Astrocyte of the cerebellum (primary cell): ENCODE results near the gene DIS3L.
"Not testable (repeated sequence)": the region's sequence is repeated elsewhere in the genome, so short reads cannot be mapped to it uniquely, and the experiment has no call there.

Experiments
- DNase-seq: peaks from one replicate; pipeline ENCODE4 v3.0.0-alpha.2; 2011; ENCODE audit warnings: low read depth
- H3K4me3 ChIP-seq: 2 replicates; pipeline ENCODE4 v1.5.1; 2011; ENCODE audit warnings: mild to moderate bottlenecking, low read depth, low read length, moderate library complexity
- CTCF ChIP-seq: IDR thresholded peaks from 2 replicates; pipeline ENCODE4 v1.5.1; 2012; ENCODE audit warnings: low read length, low read depth, moderate library complexity, mild to moderate bottlenecking; ENCODE audit errors: missing control alignments
- in situ Hi-C: cut with HindIII; loops from 2 replicates; pipeline ENCODE4 v1.10.0; 2017; ENCODE audit warnings: low sequenced_read_pairs

Gene DIS3L

DNA sequence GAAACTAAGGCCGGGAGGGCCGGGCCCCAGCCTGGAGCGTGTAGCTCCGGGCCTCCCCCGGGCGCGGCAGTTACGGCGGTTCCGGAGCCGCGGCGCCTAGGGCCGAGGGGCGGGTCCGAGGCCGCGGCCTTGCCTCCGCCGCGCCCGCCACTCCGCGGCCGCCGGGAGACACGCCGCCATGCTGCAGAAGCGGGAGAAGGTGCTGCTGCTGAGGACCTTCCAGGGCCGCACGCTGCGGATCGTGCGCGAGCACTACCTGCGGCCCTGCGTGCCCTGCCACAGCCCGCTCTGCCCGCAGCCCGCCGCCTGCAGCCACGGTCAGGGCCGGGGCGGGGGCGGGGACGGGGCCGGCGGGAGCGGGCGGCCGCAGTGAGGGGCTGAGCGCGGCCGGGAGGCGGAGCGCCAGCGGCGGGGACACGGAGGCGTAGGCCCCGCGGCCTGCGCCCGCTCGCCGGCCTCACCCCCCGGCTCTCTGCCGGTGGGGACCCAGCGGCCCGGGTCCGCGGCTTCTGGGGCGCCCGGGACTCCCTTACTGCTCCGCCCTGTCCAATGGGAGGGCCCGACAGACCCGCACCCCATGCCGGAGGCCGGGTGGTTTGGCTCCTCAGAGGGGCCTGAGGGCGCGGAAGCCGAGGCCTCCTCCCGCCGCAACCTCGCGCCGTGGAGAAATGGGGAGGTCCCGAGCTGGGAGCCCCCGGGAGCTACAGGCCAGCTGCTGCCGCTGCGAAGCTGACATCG is at the start of gene DIS3L:
Gene DIS3L (plus strand): TSS at position 150 of the 738 bp plus-strand sequence. CDS start 29 bp downstream, at position 179.
- in situ Hi-C loops, result no loop called here
- DNase-seq, result no peak
- H3K4me3 ChIP-seq, result peak within 1 kb of the TSS; percentile 51
- TF ChIP-seq CTCF, result no peak

DNA sequence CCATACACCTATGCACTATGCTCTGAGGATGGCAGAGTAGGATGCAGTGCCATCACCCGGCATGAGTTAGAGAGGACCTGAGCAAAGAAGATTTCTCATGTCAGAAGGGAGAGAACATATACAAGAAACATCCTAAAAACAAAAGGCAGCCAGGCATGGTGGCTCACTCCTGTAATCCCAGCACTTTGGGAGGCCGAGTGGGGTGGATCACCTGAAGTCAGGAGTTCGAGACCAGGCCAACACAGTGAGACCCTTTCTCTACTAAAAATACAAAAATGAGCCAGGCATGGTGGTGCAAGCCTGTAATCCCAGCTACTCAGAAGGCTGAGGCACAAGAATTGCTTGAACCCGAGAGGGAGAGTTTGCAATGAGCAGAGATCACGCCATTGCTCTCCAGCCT is 47.5 kb upstream of the DIS3L start:
- DNase-seq, H3K4me3 ChIP-seq, in situ Hi-C loops: not testable (repeated sequence)

- DNase-seq, result no peak
- TF ChIP-seq CTCF, result no peak
- in situ Hi-C loops, result no loop called here
- H3K4me3 ChIP-seq, result no peak overlapping the region
These were observed 46.4 kb upstream of the DIS3L start for GRCh38 chr15:66246937-66247336.

DNA sequence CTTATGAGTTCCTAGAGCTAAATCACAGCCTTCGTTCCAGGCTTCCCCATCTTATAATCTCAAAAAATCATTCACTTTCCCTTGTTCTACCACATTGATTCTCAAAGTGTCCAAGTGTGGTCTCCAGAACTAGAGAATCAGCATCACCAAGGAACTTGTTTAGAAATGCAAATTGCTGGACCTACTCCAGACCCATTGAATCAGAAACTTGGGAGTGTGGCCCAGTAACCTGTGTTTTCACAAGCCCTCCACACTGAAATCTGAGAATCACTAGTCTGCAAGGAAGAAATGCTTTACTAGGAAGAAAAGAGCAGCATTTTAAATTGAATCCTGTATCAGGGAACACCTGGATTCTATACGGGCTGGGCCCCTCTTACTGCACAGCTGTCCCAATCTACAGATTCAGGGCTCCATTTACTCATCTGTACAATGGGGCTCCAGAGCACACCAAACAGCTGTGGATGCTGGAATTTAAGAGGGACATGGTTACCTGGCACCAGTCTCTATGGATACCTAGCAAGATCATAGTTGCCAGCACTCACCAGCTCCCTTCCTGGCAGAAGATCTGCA is 43.7 kb upstream of the DIS3L start:
- TF ChIP-seq CTCF, result no peak
- in situ Hi-C loops, result no loop called here
- peak; percentile 40 for DNase-seq
- H3K4me3 ChIP-seq, result no peak overlapping the region

- in situ Hi-C loops, result no loop called here
- no peak overlapping the region for H3K4me3 ChIP-seq
- DNase-seq, result no peak
- TF ChIP-seq CTCF, result no peak
These were observed 42.1 kb upstream of the DIS3L start for GRCh38 chr15:66251065-66251789.

GRCh38 chr15:66251790-66252684 is 41.3 kb upstream of the DIS3L start:
- H3K4me3 ChIP-seq, result peak overlapping the region; percentile 37
- peak; percentile 83 for TF ChIP-seq CTCF
- in situ Hi-C loops, result no loop called here
- peak; percentile 8 for DNase-seq
